ENCODE measurements around the gene CEPT1.
A peak's percentile ranks its signal among the peaks of the same experiment; 100 is the strongest.

Gene CEPT1

DNA sequence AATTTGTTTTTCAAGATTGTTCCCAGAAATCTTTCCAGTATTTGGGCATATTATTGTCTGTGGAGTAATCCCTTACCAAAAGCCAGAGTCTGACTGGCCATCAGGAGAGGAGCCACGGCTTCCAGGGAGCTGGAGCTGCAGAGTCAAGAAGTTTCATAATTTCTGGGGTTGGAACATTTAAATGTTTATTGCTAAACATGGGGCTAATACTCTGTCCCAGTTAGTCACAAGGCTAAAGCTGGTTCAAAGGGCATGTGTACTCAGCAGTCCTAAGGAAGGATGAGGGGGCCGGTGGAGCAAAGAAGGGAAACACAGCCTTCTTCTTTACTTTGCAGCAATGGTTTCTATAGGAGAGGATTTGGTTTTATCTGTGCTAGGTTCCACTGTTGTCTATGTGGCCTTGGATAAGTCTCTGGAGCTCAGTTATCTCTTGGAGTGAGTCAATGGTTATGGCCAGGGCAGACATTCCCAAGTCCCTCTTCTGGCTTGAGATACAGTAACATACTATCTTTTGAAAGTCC is 51.0 kb downstream of the CEPT1 start:
- H2AFZ ChIP-seq (ENCODE audit: low read depth, low read length), result no peak overlapping the region
- H4K20me1 ChIP-seq (ENCODE audit: insufficient read depth, low read length), result no peaks in the 10 kb centered on the region
- TF ChIP-seq CTCF (IDR thresholded peaks at IDR 0.05; ENCODE audit: low read depth, low read length) (no peak), EZH2phosphoT487 (IDR thresholded peaks at IDR 0.05; ENCODE audit: low read depth) (no peak)

GRCh38 chr1:111191496-111191895 is 51.5 kb downstream of the CEPT1 start:
- Histone ChIP-seq H3K4me2 (ENCODE audit: low read length) (no peak overlapping the region), H3K36me3 (replicated peaks; ENCODE audit: low read depth, low read length) (peaks cover 18% of the 10 kb centered on the region)
- TF ChIP-seq EZH2phosphoT487 (IDR thresholded peaks at IDR 0.05; ENCODE audit: low read depth) (no peak), CTCF (IDR thresholded peaks at IDR 0.05; ENCODE audit: low read depth, low read length) (no peak)

More for the DNA sequence above, 51.0 kb downstream of the CEPT1 start:
- no peaks in the 10 kb centered on the region for H3K79me2 ChIP-seq (ENCODE audit: low read length)
- H3K9me3 ChIP-seq (ENCODE audit: insufficient read depth, low read length), result no peaks in the 10 kb centered on the region
- H3K4me1 ChIP-seq (ENCODE audit: low read length), result peaks cover 19% of the 10 kb centered on the region
- peaks cover 20% of the 10 kb centered on the region for H3K36me3 ChIP-seq (replicated peaks; ENCODE audit: low read depth, low read length)
- no peaks in the 10 kb centered on the region for H3K27me3 ChIP-seq (ENCODE audit: low read depth, low read length)
- H3K4me2 ChIP-seq (ENCODE audit: low read length), result no peak overlapping the region
- no peak overlapping the region for H3K27ac ChIP-seq (ENCODE audit: low read length)
- H3K9ac ChIP-seq (ENCODE audit: low read length), result no peak overlapping the region
- H3K4me3 ChIP-seq (ENCODE audit: low read length), result no peak overlapping the region

DNA sequence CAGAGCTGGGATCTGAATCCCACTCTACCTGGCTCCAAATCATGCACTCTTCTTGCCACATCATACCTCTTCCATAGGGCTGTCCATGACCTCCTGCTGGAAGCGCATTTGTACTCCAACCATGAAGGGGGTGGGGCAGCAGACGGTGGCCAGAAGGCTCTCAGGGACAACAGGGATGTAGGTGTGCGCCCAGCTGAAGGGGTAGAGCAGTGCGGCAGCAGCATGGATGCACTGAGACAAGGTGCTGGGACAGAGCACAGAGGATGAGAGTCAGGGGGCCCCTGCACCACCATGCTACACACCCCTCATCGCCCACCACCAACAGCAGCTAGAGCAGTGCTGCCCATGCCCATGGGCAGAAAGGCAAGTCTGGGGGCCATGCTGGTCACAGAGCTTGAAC is 52.1 kb downstream of the CEPT1 start:
- Histone ChIP-seq H3K79me2 (ENCODE audit: low read length) (no peaks in the 10 kb centered on the region), H3K4me3 (ENCODE audit: low read length) (no peak overlapping the region), H3K9ac (ENCODE audit: low read length) (no peak overlapping the region), H3K36me3 (replicated peaks; ENCODE audit: low read depth, low read length) (peaks cover 14% of the 10 kb centered on the region), H3K27me3 (ENCODE audit: low read depth, low read length) (no peaks in the 10 kb centered on the region), H2AFZ (ENCODE audit: low read depth, low read length) (no peak overlapping the region), H3K4me2 (ENCODE audit: low read length) (no peak overlapping the region), H4K20me1 (ENCODE audit: insufficient read depth, low read length) (no peaks in the 10 kb centered on the region), H3K27ac (ENCODE audit: low read length) (no peak overlapping the region), H3K4me1 (ENCODE audit: low read length) (peaks cover 19% of the 10 kb centered on the region), H3K9me3 (ENCODE audit: insufficient read depth, low read length) (no peaks in the 10 kb centered on the region)
- TF ChIP-seq CTCF (IDR thresholded peaks at IDR 0.05; ENCODE audit: low read depth, low read length), result no peak
- TF ChIP-seq EZH2phosphoT487 (IDR thresholded peaks at IDR 0.05; ENCODE audit: low read depth), result no peak

More at GRCh38 chr1:111191496-111191895, 51.5 kb downstream of the CEPT1 start:
- Histone ChIP-seq H3K79me2 (ENCODE audit: low read length) (no peaks in the 10 kb centered on the region), H3K9me3 (ENCODE audit: insufficient read depth, low read length) (no peaks in the 10 kb centered on the region), H4K20me1 (ENCODE audit: insufficient read depth, low read length) (no peaks in the 10 kb centered on the region), H3K27me3 (ENCODE audit: low read depth, low read length) (no peaks in the 10 kb centered on the region), H3K4me3 (ENCODE audit: low read length) (no peak overlapping the region), H3K9ac (ENCODE audit: low read length) (no peak overlapping the region), H3K4me1 (ENCODE audit: low read length) (peaks cover 19% of the 10 kb centered on the region), H3K27ac (ENCODE audit: low read length) (no peak overlapping the region), H2AFZ (ENCODE audit: low read depth, low read length) (no peak overlapping the region)

DNA sequence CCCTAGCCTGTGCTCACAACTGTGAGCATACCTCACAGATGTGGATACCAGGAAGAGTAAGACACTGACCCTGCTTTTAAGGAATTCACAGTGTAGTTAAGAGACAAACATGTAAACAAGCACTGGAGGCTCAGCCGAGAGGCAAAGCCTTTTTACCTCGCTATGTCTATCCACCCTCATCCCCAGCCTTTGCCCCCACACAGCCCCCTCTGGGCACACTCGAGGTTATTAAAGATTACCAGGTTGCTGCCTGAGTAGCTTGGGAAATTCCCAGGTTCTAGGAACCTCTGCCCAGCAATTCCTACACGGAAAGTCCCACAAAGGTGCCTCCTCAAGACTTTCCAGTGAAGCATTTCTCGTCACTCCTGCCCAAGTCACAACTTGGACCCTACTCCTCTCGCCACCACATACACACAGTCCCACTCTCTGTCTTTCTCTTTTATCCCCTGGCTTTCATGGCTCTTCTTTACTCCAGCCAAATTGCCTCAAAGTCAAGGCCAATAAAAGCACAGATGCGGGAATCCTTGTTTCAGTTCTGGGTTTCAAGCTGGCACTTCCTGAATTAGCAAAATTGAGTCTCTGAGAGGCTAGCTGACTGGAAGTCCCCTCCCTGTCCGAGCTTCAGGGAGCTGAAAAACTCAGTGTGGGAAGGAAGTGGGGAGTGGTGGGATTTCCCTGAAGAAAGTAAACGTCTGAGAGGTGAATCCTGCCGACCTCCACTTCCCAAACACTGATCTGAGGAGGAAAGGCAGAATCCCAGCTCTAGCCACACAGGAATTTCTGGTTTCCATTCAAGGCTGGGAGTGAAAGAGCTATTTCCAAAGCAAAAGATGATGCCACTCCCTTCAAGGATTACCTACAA is 52.9 kb downstream of the CEPT1 start:
- Histone ChIP-seq H3K27me3 (ENCODE audit: low read depth, low read length) (no peaks in the 10 kb centered on the region), H3K9me3 (ENCODE audit: insufficient read depth, low read length) (no peaks in the 10 kb centered on the region), H2AFZ (ENCODE audit: low read depth, low read length) (no peak overlapping the region), H3K36me3 (replicated peaks; ENCODE audit: low read depth, low read length) (peaks cover 6% of the 10 kb centered on the region), H3K4me1 (ENCODE audit: low read length) (peaks cover 19% of the 10 kb centered on the region), H3K79me2 (ENCODE audit: low read length) (no peaks in the 10 kb centered on the region), H3K27ac (ENCODE audit: low read length) (peak overlapping the region; percentile 44), H3K4me3 (ENCODE audit: low read length) (peak overlapping the region; percentile 22), H3K9ac (ENCODE audit: low read length) (no peak overlapping the region; the same call in 1 of the 2 replicates), H3K4me2 (ENCODE audit: low read length) (peak overlapping the region; percentile 73), H4K20me1 (ENCODE audit: insufficient read depth, low read length) (no peaks in the 10 kb centered on the region)
- TF ChIP-seq EZH2phosphoT487 (IDR thresholded peaks at IDR 0.05; ENCODE audit: low read depth) (no peak), CTCF (IDR thresholded peaks at IDR 0.05; ENCODE audit: low read depth, low read length) (no peak)
